Measurements from ENCODE around the gene GPC1. TPM values are rescaled to one million over a fixed set of nuclear protein-coding genes. Genes with fewer than 3 reads are reported as not detected.

The GPC1 gene
- total RNA-seq, 4 donors from 2014 or later, result 34.1 to 80.4 (median 53.3) TPM

GRCh38 chr2:240450532-240451107, 15.2 kb downstream of the GPC1 start:
- TF ChIP-seq CTCF (IDR thresholded peaks at IDR 0.05; ENCODE audit: low read depth), result no peak

GRCh38 chr2:240451108-240451611, 15.7 kb downstream of the GPC1 start:
- TF ChIP-seq CTCF (IDR thresholded peaks at IDR 0.05; ENCODE audit: low read depth), result no peak

- no peak for TF ChIP-seq CTCF (IDR thresholded peaks at IDR 0.05; ENCODE audit: low read depth)
Observed at GRCh38 chr2:240451791-240452461, 16.5 kb downstream of the GPC1 start.

GRCh38 chr2:240452462-240453256, 17.2 kb downstream of the GPC1 start:
- TF ChIP-seq CTCF (IDR thresholded peaks at IDR 0.05; ENCODE audit: low read depth), result no peak

GRCh38 chr2:240453461-240454105, 18.1 kb downstream of the GPC1 start:
- TF ChIP-seq CTCF (IDR thresholded peaks at IDR 0.05; ENCODE audit: low read depth), result no peak

- TF ChIP-seq CTCF (IDR thresholded peaks at IDR 0.05; ENCODE audit: low read depth), result no peak
Observed at GRCh38 chr2:240454106-240454901, 18.8 kb downstream of the GPC1 start.
